GM12864 (cell line): ENCODE results near the gene TANK.

Experiments used
- DNase-seq: peaks from one replicate; pipeline ENCODE4 v3.0.0-alpha.2; 2011; ENCODE audit warnings: low read depth
- H3K4me3 ChIP-seq: 2 replicates; pipeline ENCODE4 v1.5.1; 2011; ENCODE audit warnings: mild to moderate bottlenecking, low read depth, low read length, control low read depth
- TF ChIP-seq, protein P1 (sequence below): IDR thresholded peaks from 2 replicates; pipeline ENCODE4 v1.5.1; 2011; ENCODE audit warnings: low read depth, mild to moderate bottlenecking, moderate library complexity, low read length, control low read depth, inconsistent platforms; ENCODE audit errors: missing control alignments

TANK gene

GRCh38 chr2:161116509-161116908 lies 43.7 kb upstream of the TANK start:
- no peak overlapping the region for H3K4me3 ChIP-seq
- TF ChIP-seq, protein P1, sequence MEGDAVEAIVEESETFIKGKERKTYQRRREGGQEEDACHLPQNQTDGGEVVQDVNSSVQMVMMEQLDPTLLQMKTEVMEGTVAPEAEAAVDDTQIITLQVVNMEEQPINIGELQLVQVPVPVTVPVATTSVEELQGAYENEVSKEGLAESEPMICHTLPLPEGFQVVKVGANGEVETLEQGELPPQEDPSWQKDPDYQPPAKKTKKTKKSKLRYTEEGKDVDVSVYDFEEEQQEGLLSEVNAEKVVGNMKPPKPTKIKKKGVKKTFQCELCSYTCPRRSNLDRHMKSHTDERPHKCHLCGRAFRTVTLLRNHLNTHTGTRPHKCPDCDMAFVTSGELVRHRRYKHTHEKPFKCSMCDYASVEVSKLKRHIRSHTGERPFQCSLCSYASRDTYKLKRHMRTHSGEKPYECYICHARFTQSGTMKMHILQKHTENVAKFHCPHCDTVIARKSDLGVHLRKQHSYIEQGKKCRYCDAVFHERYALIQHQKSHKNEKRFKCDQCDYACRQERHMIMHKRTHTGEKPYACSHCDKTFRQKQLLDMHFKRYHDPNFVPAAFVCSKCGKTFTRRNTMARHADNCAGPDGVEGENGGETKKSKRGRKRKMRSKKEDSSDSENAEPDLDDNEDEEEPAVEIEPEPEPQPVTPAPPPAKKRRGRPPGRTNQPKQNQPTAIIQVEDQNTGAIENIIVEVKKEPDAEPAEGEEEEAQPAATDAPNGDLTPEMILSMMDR: no peak
- DNase-seq: no peak

GRCh38 chr2:161117506-161117905 lies 42.7 kb upstream of the TANK start:
- H3K4me3 ChIP-seq: no peak overlapping the region
- no peak for DNase-seq
- TF ChIP-seq, protein P1: no peak

- no peak overlapping the region for H3K4me3 ChIP-seq
- TF ChIP-seq, protein P1: no peak
- no peak for DNase-seq
These were observed 41.5 kb upstream of the TANK start for GRCh38 chr2:161118722-161119121.

DNA sequence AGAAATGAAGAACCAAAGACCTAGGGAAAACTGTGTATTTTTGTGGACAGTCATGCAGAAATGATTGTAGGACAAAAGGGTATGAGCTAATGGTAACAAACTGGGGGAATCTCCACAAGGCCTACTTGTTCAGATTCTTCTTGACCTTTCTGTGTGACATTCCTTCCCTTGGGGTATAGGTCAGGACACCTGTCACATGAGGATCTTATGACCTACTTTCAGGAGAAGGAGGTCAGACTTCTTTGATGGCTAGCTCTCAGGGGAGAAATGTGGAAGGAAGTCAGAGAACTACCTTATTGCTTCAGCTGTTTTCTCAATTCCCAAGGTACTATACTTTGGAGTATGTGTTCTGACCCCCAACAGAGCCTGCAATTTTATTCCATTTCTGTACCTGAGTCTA lies 40.7 kb upstream of the TANK start:
- TF ChIP-seq, protein P1: no peak
- no peak for DNase-seq
- no peak overlapping the region for H3K4me3 ChIP-seq

DNA sequence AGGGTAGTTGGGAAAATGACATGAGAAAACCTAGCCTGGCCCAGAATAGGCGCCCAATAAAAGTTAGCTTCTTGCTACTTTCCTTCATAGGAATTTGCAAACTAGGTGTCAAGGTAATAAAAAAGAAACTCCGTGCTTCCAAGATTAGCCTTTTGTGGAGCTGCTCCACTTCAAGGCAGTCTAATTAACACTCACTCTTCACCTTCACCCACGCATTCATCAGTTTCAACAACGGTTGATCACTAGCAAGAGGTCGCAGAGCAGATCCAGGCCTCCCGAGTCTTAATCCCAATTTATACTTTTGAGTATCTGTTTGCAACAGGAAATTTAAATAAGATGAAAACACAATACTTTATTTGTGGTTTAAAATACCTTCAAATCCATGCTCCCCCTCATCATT lies 39.5 kb upstream of the TANK start:
- DNase-seq: no peak
- TF ChIP-seq, protein P1: no peak
- no peak overlapping the region for H3K4me3 ChIP-seq

- TF ChIP-seq, protein P1: no peak
- no peak overlapping the region for H3K4me3 ChIP-seq
- no peak for DNase-seq
These were observed 38.6 kb upstream of the TANK start for GRCh38 chr2:161121622-161122021.

GRCh38 chr2:161122772-161123530 lies 37.3 kb upstream of the TANK start:
- H3K4me3 ChIP-seq: no peak overlapping the region
- no peak for DNase-seq

More at GRCh38 chr2:161122772-161123530, 37.3 kb upstream of the TANK start:
- TF ChIP-seq, protein P1: no peak
